Mononuclear cell (primary cell): ENCODE measurements around the gene TRDN. TPM values are rescaled to one million over a fixed set of nuclear protein-coding genes. Genes with fewer than 3 reads are reported as not detected.

Experiments used
- H3K27me3 ChIP-seq: 2 replicates; pipeline ENCODE4 v1.6.0; 2011; ENCODE audit warnings: low read length, control low read depth; ENCODE audit not compliant: insufficient read depth
- H3K4me1 ChIP-seq: 2 replicates; pipeline ENCODE4 v1.5.1; 2011; ENCODE audit warnings: mild to moderate bottlenecking, low read length, control low read depth; ENCODE audit not compliant: insufficient read depth
- H3K4me3 ChIP-seq: 2 replicates; pipeline ENCODE4 v1.5.1; 2011; ENCODE audit warnings: mild to moderate bottlenecking, low read length, moderate library complexity
- H3K9me3 ChIP-seq: 2 replicates; pipeline ENCODE4 v1.5.1; 2011; ENCODE audit warnings: low read depth, mild to moderate bottlenecking, control low read depth, low read length
- total RNA-seq: library from RNA; depleted of rRNA; stranded (reverse); fragments of >200 nt; gene quantifications from one replicate; pipeline ENCODE4 v1.2.3, GENCODE V29; 2012

The TRDN gene
- total RNA-seq, 1 donor, result not detected

- Histone ChIP-seq H3K9me3 (no peaks in the 10 kb centered on the region), H3K27me3 (no peaks in the 10 kb centered on the region), H3K4me1 (no peaks in the 10 kb centered on the region), H3K4me3 (no peak overlapping the region)
Measured at GRCh38 chr6:123641497-123641896, 4.7 kb upstream of the TRDN start.

DNA sequence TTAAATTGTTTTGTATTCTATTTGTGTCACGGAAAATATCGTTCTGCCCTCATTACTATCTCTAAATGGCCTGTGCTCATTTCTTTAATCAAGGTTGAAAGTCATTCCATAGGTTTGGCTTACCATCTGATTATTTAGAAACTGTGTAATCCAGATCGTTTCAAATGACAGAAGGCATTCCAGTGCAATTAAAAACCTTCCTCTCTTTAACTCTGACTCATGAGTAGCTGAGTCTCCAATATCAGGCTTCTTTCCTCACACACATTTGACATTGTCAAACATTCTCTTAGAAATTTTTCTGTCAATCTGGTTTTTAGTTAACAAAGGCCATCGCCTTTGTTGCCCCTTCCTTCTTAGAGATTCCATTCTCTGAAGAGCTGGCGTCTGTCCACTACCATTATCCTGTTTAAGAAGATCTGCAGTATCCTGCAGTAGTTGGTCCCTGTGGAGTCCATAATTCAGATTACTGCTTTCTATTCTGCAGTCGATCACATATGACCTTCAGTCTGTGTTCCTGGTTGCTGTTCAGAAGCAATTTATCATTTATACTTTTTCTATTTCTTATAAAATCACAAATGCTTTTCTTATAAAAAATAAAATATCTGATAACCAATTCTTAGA, 3.9 kb upstream of the TRDN start:
- H3K4me1 ChIP-seq, result no peaks in the 10 kb centered on the region
- no peaks in the 10 kb centered on the region for H3K27me3 ChIP-seq

DNA sequence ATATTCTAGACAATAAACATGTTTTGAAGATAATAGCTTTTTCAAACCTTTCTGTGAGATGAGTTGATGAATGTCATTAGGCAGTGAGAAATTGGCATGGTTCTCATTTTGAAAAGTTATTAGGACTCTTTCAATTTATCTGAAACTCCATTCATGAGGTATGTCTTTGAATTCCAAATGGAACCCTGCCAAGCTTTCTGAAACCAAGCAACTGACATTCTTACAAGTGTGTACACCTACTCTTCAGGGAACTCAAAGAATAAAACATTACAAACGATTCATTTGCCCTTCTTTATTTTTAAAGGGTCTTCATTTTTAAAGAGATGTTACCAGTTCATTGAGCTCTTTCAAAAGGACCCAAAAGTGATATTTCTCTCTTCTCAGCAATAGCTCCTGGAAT, 2.1 kb upstream of the TRDN start:
- Histone ChIP-seq H3K9me3 (no peaks in the 10 kb centered on the region), H3K4me3 (no peak overlapping the region), H3K27me3 (no peaks in the 10 kb centered on the region), H3K4me1 (no peaks in the 10 kb centered on the region)

More for the DNA sequence above, 3.9 kb upstream of the TRDN start:
- Histone ChIP-seq H3K9me3 (no peaks in the 10 kb centered on the region), H3K4me3 (no peak overlapping the region)

- no peak overlapping the region for H3K4me3 ChIP-seq
Measured at GRCh38 chr6:123636282-123636681, 468 bp downstream of the TRDN start.

DNA sequence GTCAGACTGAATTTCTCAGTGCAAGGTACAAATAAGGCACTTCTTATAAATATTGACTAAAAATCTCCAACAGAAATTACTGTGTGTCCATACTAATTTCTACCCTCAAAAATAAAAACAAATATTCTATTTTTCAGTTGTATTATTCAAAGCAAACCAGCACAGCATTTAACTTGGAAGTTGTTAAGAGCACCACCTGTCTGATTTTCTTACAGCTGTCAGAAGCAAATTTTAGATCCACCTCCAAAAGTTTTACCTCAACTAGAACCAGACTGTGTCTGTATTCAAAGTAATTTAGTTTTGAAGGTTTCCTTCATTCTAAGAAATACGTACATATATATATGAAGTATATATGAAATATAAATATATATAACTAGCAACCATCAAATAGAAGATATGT, 1.2 kb downstream of the TRDN start:
- no peaks in the 10 kb centered on the region for H3K9me3 ChIP-seq
- H3K4me1 ChIP-seq, result no peaks in the 10 kb centered on the region
- H3K27me3 ChIP-seq, result no peaks in the 10 kb centered on the region
- H3K4me3 ChIP-seq, result no peak overlapping the region

More at GRCh38 chr6:123636282-123636681, 468 bp downstream of the TRDN start:
- no peaks in the 10 kb centered on the region for H3K9me3 ChIP-seq
- H3K27me3 ChIP-seq, result no peaks in the 10 kb centered on the region
- no peaks in the 10 kb centered on the region for H3K4me1 ChIP-seq

- Histone ChIP-seq H3K27me3 (no peaks in the 10 kb centered on the region), H3K4me1 (no peaks in the 10 kb centered on the region), H3K9me3 (no peaks in the 10 kb centered on the region), H3K4me3 (no peak overlapping the region)
Measured at GRCh38 chr6:123635144-123635543, 1.6 kb downstream of the TRDN start.

- no peak overlapping the region for H3K4me3 ChIP-seq
- H3K27me3 ChIP-seq, result no peaks in the 10 kb centered on the region
- no peaks in the 10 kb centered on the region for H3K9me3 ChIP-seq
- H3K4me1 ChIP-seq, result no peaks in the 10 kb centered on the region
Measured at GRCh38 chr6:123632641-123633040, 4.1 kb downstream of the TRDN start.

DNA sequence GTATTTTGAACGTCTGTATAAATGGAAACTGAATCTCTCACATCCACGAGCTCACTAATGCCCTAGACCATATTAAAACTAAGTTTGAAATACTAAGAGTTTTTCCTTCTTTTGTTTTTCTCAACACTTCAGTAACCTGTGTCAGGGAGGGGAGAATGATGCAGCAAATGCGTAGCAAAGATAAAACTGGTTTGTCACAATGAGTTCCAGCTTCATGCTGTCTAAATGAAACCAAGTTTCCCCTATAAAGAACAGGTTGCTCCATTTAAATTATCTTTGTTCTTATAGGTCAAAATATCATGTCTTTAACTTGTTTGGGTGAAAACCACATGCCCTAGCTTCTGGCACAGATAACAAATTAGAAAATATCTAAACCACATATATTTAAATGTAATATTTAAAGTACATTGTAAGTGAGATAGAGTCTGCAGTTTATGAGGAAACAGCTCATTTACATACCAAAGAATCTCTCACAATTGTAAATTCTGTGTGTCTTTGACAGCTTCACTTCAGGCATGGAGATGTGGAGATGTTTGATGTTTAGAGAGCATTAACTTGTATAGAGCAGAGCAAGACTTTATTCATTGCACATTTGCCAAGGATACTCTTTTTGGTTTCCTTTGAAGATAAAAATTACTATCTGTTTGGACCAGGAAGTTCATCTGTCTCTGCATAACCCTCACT, 7.3 kb downstream of the TRDN start:
- Histone ChIP-seq H3K9me3 (no peaks in the 10 kb centered on the region), H3K4me1 (no peaks in the 10 kb centered on the region), H3K4me3 (no peak overlapping the region), H3K27me3 (no peaks in the 10 kb centered on the region)

DNA sequence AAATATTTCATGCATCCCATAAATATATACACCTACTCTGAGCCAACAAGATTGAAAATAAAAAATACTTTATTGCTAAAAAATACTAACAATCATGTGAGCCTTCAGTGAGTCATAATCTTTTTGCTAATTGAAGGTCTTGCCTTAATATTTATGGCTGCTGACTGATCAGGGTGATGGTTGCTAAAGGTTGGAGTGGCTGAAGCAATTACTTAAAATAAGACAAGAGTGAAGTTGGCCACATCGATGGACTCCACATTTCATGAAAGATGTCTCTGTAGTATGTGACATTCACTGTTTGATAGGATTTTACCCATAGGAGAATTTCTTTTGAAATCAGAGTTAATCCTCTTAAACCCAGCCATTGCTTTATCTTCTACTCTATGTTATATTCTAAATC, 11.1 kb downstream of the TRDN start:
- H3K4me3 ChIP-seq, result no peak overlapping the region
- H3K9me3 ChIP-seq, result no peaks in the 10 kb centered on the region
- H3K4me1 ChIP-seq, result no peaks in the 10 kb centered on the region
- no peaks in the 10 kb centered on the region for H3K27me3 ChIP-seq

DNA sequence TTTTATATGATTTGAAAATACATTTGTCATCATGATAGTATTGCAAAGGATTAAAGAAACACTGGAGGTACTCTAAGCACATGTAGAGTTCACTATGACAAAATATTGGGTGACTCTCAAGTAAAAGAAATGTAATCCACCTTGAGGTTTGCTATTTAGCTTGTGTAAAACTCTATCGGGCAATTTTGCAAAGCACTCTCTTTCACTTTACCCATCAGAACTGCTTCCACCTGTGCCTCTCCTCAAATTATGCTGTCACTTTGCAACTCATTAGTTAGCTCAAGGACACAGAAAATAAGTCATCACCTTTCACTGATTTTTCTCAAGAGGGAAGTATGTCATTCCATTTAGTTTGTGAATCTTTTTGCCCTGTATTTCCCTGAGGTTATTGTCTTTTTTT, 14.0 kb downstream of the TRDN start:
- Histone ChIP-seq H3K27me3 (no peaks in the 10 kb centered on the region), H3K9me3 (no peaks in the 10 kb centered on the region), H3K4me1 (no peaks in the 10 kb centered on the region), H3K4me3 (no peak overlapping the region)

- H3K27me3 ChIP-seq, result no peaks in the 10 kb centered on the region
- H3K4me1 ChIP-seq, result no peaks in the 10 kb centered on the region
- no peaks in the 10 kb centered on the region for H3K9me3 ChIP-seq
- no peak overlapping the region for H3K4me3 ChIP-seq
Measured at GRCh38 chr6:123619156-123619555, 17.6 kb downstream of the TRDN start.

DNA sequence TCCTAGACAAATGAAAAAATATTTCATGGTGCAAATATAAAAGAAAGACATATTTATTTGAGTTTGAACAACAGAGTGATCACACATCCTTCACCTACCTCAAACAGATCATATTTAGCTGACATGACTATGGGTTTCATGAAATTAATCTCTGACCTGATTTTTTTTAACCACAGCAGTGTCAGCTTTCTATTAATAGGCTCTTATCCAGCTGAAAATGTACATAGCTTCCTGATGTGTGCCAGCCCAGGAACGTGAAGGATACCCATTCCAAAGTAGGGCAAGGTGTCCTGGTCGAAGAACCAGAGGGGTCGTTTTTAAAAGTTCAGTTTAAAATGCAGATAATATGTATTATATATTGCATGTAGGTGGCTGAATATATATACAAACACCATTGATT, 19.8 kb downstream of the TRDN start:
- no peaks in the 10 kb centered on the region for H3K27me3 ChIP-seq
- no peak overlapping the region for H3K4me3 ChIP-seq
- no peaks in the 10 kb centered on the region for H3K9me3 ChIP-seq
- no peaks in the 10 kb centered on the region for H3K4me1 ChIP-seq

- H3K4me3 ChIP-seq, result no peak overlapping the region
- H3K9me3 ChIP-seq, result no peaks in the 10 kb centered on the region
- H3K27me3 ChIP-seq, result no peaks in the 10 kb centered on the region
- no peaks in the 10 kb centered on the region for H3K4me1 ChIP-seq
Measured at GRCh38 chr6:123616016-123616415, 20.7 kb downstream of the TRDN start.

GRCh38 chr6:123610779-123611178, 26.0 kb downstream of the TRDN start:
- Histone ChIP-seq H3K9me3 (no peaks in the 10 kb centered on the region), H3K4me1 (no peaks in the 10 kb centered on the region), H3K27me3 (no peaks in the 10 kb centered on the region), H3K4me3 (no peak overlapping the region)

GRCh38 chr6:123604067-123604466, 32.7 kb downstream of the TRDN start:
- no peaks in the 10 kb centered on the region for H3K9me3 ChIP-seq
- H3K27me3 ChIP-seq, result no peaks in the 10 kb centered on the region
- no peak overlapping the region for H3K4me3 ChIP-seq
- no peaks in the 10 kb centered on the region for H3K4me1 ChIP-seq

- no peaks in the 10 kb centered on the region for H3K9me3 ChIP-seq
- H3K27me3 ChIP-seq, result no peaks in the 10 kb centered on the region
- H3K4me1 ChIP-seq, result no peaks in the 10 kb centered on the region
- H3K4me3 ChIP-seq, result no peak overlapping the region
Measured at GRCh38 chr6:123598011-123598410, 38.7 kb downstream of the TRDN start.
